DND-41 (cell line): Measurements from ENCODE around the gene PCDHGA7.
"Not testable (repeated sequence)": the region's sequence is repeated elsewhere in the genome, so short reads cannot be mapped to it uniquely, and the experiment has no call there.

Source experiments
- ATAC-seq: fragments of 200-7000 bp; cut with Tn5 transposase; 3 replicates; pipeline ENCODE4 v1.9.1; 2021; ENCODE audit warnings: low read depth; ENCODE audit not compliant: insufficient read depth
- DNase-seq: peaks from one replicate; pipeline ENCODE4 v3.0.0-alpha.2; 2020
- H2AFZ ChIP-seq: 2 replicates; pipeline ENCODE4 v1.6.0; 2012; ENCODE audit warnings: low read depth, low read length
- H3K27ac ChIP-seq: 2 replicates; pipeline ENCODE4 v1.5.1; 2012; ENCODE audit warnings: low read length, inconsistent platforms
- H3K27me3 ChIP-seq: fragments of 200-600 bp; sonication (generic); 2 replicates; pipeline ENCODE4 v1.6.0; 2012; ENCODE audit warnings: low read length, mild to moderate bottlenecking, inconsistent platforms; ENCODE audit not compliant: insufficient read depth, poor library complexity
- H3K36me3 ChIP-seq: 2 replicates; pipeline ENCODE4 v1.5.1; 2012; ENCODE audit warnings: low read length, inconsistent platforms; ENCODE audit not compliant: insufficient read depth
- H3K4me1 ChIP-seq: 2 replicates; pipeline ENCODE4 v1.5.1; 2012; ENCODE audit warnings: mild to moderate bottlenecking, low read length; ENCODE audit not compliant: insufficient read depth
- H3K4me2 ChIP-seq: 2 replicates; pipeline ENCODE4 v1.6.0; 2012; ENCODE audit warnings: mild to moderate bottlenecking, moderate library complexity, low read length, inconsistent platforms; ENCODE audit not compliant: insufficient read depth
- H3K4me3 ChIP-seq, 2 experiments: fragments of 200-600 bp in 1 of 2; shearing (Covaris generic) in 1 of 2; 2 replicates each; pipeline ENCODE4 v1.5.1; 2012 to 2016; ENCODE audit warnings: inconsistent platforms in 2 of 2, low read length in 2 of 2, mild to moderate bottlenecking in 2 of 2, low read depth in 1 of 2, moderate library complexity in 1 of 2
- H3K79me2 ChIP-seq: 2 replicates; pipeline ENCODE4 v1.6.0; 2012; ENCODE audit warnings: low read length, inconsistent platforms; ENCODE audit not compliant: insufficient read depth
- H3K9ac ChIP-seq: 2 replicates; pipeline ENCODE4 v1.6.0; 2012; ENCODE audit warnings: low read depth, mild to moderate bottlenecking, inconsistent platforms, low read length, moderate library complexity
- H3K9me3 ChIP-seq: 2 replicates; pipeline ENCODE4 v1.5.1; 2012; ENCODE audit warnings: low read length, moderate library complexity, mild to moderate bottlenecking, inconsistent platforms; ENCODE audit not compliant: insufficient read depth, severe bottlenecking
- H4K20me1 ChIP-seq: 2 replicates; pipeline ENCODE4 v1.6.0; 2012; ENCODE audit warnings: low read length; ENCODE audit not compliant: insufficient read depth
- EZH2 ChIP-seq: IDR thresholded peaks from 3 replicates; pipeline ENCODE4 v1.6.1; 2012; ENCODE audit warnings: borderline replicate concordance, low read depth, mild to moderate bottlenecking, moderate library complexity, low read length, inconsistent platforms; ENCODE audit not compliant: severe bottlenecking
- TF ChIP-seq, protein P1 (sequence below): IDR thresholded peaks from 2 replicates; pipeline ENCODE4 v1.5.1; 2012; ENCODE audit warnings: borderline replicate concordance, low read length, moderate library complexity, mild to moderate bottlenecking; ENCODE audit not compliant: poor library complexity, severe bottlenecking; ENCODE audit errors: extremely low read depth

Gene PCDHGA7

DNA sequence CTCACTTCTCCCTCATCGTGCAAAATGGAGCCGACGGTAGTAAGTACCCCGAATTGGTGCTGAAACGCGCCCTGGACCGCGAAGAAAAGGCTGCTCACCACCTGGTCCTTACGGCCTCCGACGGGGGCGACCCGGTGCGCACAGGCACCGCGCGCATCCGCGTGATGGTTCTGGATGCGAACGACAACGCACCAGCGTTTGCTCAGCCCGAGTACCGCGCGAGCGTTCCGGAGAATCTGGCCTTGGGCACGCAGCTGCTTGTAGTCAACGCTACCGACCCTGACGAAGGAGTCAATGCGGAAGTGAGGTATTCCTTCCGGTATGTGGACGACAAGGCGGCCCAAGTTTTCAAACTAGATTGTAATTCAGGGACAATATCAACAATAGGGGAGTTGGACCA, 48.7 kb downstream of the PCDHGA7 start:
- Histone ChIP-seq H3K9ac (no peak overlapping the region), H3K27me3 (peaks cover 3% of the 10 kb centered on the region), H3K4me1 (no peaks in the 10 kb centered on the region), H3K36me3 (no peaks in the 10 kb centered on the region), H3K79me2 (no peaks in the 10 kb centered on the region), H2AFZ (no peak overlapping the region), H3K27ac (no peak overlapping the region), H4K20me1 (no peaks in the 10 kb centered on the region), H3K4me2 (no peak overlapping the region), H3K9me3 (no peaks in the 10 kb centered on the region), H3K4me3 (no peak overlapping the region)
- no peak for ATAC-seq
- no peak for DNase-seq
- no peak for TF ChIP-seq EZH2
- TF ChIP-seq, protein P1, sequence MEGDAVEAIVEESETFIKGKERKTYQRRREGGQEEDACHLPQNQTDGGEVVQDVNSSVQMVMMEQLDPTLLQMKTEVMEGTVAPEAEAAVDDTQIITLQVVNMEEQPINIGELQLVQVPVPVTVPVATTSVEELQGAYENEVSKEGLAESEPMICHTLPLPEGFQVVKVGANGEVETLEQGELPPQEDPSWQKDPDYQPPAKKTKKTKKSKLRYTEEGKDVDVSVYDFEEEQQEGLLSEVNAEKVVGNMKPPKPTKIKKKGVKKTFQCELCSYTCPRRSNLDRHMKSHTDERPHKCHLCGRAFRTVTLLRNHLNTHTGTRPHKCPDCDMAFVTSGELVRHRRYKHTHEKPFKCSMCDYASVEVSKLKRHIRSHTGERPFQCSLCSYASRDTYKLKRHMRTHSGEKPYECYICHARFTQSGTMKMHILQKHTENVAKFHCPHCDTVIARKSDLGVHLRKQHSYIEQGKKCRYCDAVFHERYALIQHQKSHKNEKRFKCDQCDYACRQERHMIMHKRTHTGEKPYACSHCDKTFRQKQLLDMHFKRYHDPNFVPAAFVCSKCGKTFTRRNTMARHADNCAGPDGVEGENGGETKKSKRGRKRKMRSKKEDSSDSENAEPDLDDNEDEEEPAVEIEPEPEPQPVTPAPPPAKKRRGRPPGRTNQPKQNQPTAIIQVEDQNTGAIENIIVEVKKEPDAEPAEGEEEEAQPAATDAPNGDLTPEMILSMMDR = no peak

DNA sequence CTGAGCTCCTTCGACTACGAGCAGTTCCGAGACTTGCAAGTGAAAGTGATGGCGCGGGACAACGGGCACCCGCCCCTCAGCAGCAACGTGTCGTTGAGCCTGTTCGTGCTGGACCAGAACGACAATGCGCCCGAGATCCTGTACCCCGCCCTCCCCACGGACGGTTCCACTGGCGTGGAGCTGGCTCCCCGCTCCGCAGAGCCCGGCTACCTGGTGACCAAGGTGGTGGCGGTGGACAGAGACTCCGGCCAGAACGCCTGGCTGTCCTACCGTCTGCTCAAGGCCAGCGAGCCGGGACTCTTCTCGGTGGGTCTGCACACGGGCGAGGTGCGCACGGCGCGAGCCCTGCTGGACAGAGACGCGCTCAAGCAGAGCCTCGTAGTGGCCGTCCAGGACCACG, 49.8 kb downstream of the PCDHGA7 start:
- not testable (repeated sequence) for H3K36me3 ChIP-seq, DNase-seq, H4K20me1 ChIP-seq, H3K9me3 ChIP-seq, H2AFZ ChIP-seq, H3K27ac ChIP-seq, H3K4me3 ChIP-seq, H3K4me2 ChIP-seq, H3K9ac ChIP-seq, H3K27me3 ChIP-seq, ATAC-seq, H3K79me2 ChIP-seq, H3K4me1 ChIP-seq

DNA sequence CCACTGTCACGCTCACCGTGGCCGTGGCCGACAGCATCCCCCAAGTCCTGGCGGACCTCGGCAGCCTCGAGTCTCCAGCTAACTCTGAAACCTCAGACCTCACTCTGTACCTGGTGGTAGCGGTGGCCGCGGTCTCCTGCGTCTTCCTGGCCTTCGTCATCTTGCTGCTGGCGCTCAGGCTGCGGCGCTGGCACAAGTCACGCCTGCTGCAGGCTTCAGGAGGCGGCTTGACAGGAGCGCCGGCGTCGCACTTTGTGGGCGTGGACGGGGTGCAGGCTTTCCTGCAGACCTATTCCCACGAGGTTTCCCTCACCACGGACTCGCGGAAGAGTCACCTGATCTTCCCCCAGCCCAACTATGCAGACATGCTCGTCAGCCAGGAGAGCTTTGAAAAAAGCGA, 50.2 kb downstream of the PCDHGA7 start:
- H3K36me3 ChIP-seq, H3K27me3 ChIP-seq, DNase-seq, H2AFZ ChIP-seq, H3K4me1 ChIP-seq, H3K4me2 ChIP-seq, H3K79me2 ChIP-seq, H3K9ac ChIP-seq, H3K4me3 ChIP-seq, H3K27ac ChIP-seq, H3K9me3 ChIP-seq, H4K20me1 ChIP-seq, ATAC-seq: not testable (repeated sequence)

DNA sequence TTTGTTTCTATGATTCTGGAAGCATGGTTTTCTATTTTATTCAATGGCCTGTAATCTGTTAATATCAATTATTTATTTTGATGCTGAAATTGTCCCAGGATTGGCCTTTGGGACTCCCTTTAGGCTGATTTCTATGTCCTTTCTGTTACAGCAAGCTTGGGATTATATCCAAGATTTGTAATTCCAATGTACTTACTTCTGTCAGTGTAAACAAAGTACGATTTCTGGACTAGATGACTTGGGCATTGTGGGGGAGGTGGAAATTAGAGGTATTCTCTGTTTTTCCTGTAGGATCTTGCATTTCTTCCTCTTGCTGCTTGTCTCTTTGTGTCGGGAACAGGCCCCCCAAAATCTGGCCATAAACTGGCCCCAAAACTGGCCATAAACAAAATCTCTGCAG, 51.5 kb downstream of the PCDHGA7 start:
- no peak for ATAC-seq
- Histone ChIP-seq H3K36me3 (no peaks in the 10 kb centered on the region), H3K4me3 (no peak overlapping the region), H3K27me3 (peaks cover 3% of the 10 kb centered on the region), H4K20me1 (no peaks in the 10 kb centered on the region), H3K4me2 (no peak overlapping the region), H3K9ac (no peak overlapping the region), H3K79me2 (no peaks in the 10 kb centered on the region), H3K9me3 (no peaks in the 10 kb centered on the region), H3K4me1 (no peaks in the 10 kb centered on the region), H2AFZ (no peak overlapping the region), H3K27ac (no peak overlapping the region)
- no peak for TF ChIP-seq EZH2
- TF ChIP-seq, protein P1 = no peak
- no peak for DNase-seq
